ENCODE data around the gene UBE2E1.

- TF ChIP-seq CTCF (conservative IDR thresholded peaks at IDR 0.05), result no peak
- TF ChIP-seq EZH2 (IDR thresholded peaks at IDR 0.05; ENCODE audit: low read depth), result no peak
Measured at GRCh38 chr3:23830869-23831484, 25.2 kb downstream of the UBE2E1 start.

Data from PC-9 (cell line).